Measurements from ENCODE around the gene LBHD1. TPM values are rescaled to one million over a fixed set of nuclear protein-coding genes. Genes with fewer than 3 reads are reported as not detected.
A peak's percentile ranks its signal among the peaks of the same experiment; 100 is the strongest.

The LBHD1 gene
- total RNA-seq, 1 donor: 7.6 TPM

DNA sequence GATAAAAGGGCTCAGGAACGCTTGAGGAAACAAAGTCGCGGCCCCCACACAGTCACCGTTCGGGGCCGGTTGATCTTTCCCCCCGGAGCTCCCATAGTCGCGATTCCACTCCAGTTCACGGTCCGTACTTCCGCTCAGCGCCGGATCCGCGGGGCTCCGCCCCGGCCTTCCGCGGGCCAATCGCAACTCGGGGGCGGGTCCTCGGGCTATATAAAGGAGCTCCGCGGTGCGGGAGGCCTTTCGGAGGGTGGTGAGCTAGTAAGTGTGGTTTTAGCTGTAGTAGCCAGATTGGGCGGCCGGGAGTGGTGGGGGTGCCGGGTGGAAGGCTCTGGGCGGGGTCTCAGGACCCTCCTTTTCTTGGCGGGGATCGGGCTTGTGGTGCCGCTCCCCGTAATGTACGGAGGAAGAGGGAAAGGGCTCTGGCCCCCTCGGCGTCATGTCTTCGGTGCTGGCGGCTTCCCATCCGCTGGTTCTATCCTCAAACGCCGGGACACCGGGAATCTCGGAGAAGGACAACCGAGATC is 6.9 kb downstream of the LBHD1 start, which contains the start of the genes C11orf98 and CSKMT:
Gene C11orf98, minus strand, starts transcription at position 136 of the 524 bp plus-strand sequence. Its CDS starts 41 bp downstream, at position 95.
Gene CSKMT, plus strand, starts transcription at position 238 of the 524 bp plus-strand sequence. CDS start 568 bp downstream, outside the sequence.
- H3K4me1 ChIP-seq (ENCODE audit: insufficient read depth, low read length): peaks cover 21% of the 10 kb centered on the region
- H4K20me1 ChIP-seq (ENCODE audit: insufficient read depth, low read length): peaks cover 14% of the 10 kb centered on the region
- H3K79me2 ChIP-seq (ENCODE audit: insufficient read depth, low read length): peaks cover 39% of the 10 kb centered on the region
- peak within 1 kb of the TSS; percentile 97 for H3K4me3 ChIP-seq (ENCODE audit: insufficient read depth, low read length)
- peak; percentile 98 for DNase-seq (ENCODE audit: insufficient read length, low spot score, missing footprints)
- peak within 1 kb of the TSS; percentile 91 for H3K4me2 ChIP-seq (ENCODE audit: insufficient read depth, low read length)
- TF ChIP-seq, protein P1, sequence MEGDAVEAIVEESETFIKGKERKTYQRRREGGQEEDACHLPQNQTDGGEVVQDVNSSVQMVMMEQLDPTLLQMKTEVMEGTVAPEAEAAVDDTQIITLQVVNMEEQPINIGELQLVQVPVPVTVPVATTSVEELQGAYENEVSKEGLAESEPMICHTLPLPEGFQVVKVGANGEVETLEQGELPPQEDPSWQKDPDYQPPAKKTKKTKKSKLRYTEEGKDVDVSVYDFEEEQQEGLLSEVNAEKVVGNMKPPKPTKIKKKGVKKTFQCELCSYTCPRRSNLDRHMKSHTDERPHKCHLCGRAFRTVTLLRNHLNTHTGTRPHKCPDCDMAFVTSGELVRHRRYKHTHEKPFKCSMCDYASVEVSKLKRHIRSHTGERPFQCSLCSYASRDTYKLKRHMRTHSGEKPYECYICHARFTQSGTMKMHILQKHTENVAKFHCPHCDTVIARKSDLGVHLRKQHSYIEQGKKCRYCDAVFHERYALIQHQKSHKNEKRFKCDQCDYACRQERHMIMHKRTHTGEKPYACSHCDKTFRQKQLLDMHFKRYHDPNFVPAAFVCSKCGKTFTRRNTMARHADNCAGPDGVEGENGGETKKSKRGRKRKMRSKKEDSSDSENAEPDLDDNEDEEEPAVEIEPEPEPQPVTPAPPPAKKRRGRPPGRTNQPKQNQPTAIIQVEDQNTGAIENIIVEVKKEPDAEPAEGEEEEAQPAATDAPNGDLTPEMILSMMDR (IDR thresholded peaks at IDR 0.05; ENCODE audit: extremely low read depth, low read depth, low read length): no peak
- H3K27me3 ChIP-seq (ENCODE audit: insufficient read depth, low read length): no peaks in the 10 kb centered on the region
- no peaks in the 10 kb centered on the region for H3K9me3 ChIP-seq (ENCODE audit: low read depth, low read length)
- peaks cover 29% of the 10 kb centered on the region for H3K36me3 ChIP-seq (ENCODE audit: insufficient read depth, low read length)
- peak within 1 kb of the TSS; percentile 90 for H2AFZ ChIP-seq (ENCODE audit: low read length)
- H3K27ac ChIP-seq (ENCODE audit: low read depth, low read length): peak within 1 kb of the TSS; percentile 82

DNA sequence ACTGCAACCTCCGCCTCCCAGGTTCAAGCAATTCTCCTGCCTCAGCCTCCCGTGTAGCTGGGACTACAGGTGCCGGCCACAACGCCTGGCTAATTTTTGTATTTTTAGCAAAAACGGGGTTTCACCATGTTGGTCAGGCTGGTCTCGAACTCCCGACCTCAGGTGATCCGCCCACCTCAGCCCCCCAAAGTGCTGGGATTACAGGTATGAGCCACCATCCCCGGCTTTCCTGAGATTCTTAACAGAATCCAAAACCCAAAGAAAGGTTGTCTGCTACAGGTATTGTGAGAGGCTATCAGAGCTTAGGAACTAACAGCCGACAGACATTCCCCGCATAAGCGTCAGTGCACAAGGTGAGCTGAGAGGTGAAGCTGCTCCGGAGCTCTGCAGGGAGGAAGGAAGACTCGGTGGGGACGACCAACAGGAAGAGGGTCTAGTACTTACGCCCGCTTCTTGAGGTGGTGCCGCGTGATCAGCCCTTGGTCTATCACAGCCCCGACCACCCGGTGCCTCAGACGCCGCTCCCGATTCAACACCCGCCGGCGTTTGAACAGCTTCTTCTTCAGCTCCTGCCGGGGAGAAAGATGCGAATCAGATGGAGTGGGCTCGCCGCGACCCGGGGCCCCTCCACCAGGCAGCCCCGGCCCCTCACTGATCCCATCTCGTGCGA is 7.5 kb downstream of the LBHD1 start:
- peaks cover 24% of the 10 kb centered on the region for H3K36me3 ChIP-seq (ENCODE audit: insufficient read depth, low read length)
- H4K20me1 ChIP-seq (ENCODE audit: insufficient read depth, low read length): peaks cover 10% of the 10 kb centered on the region
- H3K4me1 ChIP-seq (ENCODE audit: insufficient read depth, low read length): peaks cover 18% of the 10 kb centered on the region
- TF ChIP-seq, protein P1 (IDR thresholded peaks at IDR 0.05; ENCODE audit: extremely low read depth, low read depth, low read length): no peak
- H3K27me3 ChIP-seq (ENCODE audit: insufficient read depth, low read length): no peaks in the 10 kb centered on the region
- H3K4me3 ChIP-seq (ENCODE audit: insufficient read depth, low read length): peak overlapping the region; percentile 97
- H3K27ac ChIP-seq (ENCODE audit: low read depth, low read length): peak overlapping the region; percentile 82
- no peaks in the 10 kb centered on the region for H3K9me3 ChIP-seq (ENCODE audit: low read depth, low read length)
- H2AFZ ChIP-seq (ENCODE audit: low read length): peak overlapping the region; percentile 90
- H3K79me2 ChIP-seq (ENCODE audit: insufficient read depth, low read length): peaks cover 35% of the 10 kb centered on the region
- peak overlapping the region; percentile 91 for H3K4me2 ChIP-seq (ENCODE audit: insufficient read depth, low read length)
- peak; percentile 91 for DNase-seq (ENCODE audit: insufficient read length, low spot score, missing footprints)

DNA sequence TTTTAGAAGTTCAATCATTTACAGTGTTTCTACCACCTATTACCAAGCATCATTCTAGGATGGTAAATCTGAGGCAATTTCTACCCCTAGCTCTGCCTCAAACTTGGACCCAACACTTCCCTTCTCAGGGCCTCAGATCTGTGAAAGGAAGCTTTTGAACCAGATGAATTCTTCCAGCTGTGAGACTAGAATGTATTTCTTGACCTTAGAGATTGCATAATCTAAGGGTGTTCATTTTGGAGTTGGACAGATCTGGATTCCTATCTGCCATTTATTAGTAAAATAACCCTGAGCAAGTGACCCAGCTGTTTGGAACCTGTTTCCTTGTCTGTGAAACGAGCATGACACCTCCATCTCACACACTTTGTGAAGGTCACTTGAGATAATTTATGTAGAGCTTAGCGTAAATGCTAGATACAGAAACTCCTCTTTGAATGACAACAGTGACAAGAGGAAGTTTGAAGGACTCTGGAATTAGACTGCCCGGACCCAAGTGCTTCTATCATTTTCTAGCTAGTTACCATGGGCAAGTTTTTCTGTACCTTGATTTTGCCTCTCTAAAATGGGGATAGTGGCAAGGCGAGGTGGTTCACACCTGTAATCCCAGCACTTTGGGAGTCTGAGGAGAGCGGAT is 15.2 kb downstream of the LBHD1 start:
- no peak overlapping the region for H2AFZ ChIP-seq (ENCODE audit: low read length)
- H4K20me1 ChIP-seq (ENCODE audit: insufficient read depth, low read length): no peaks in the 10 kb centered on the region
- H3K9me3 ChIP-seq (ENCODE audit: low read depth, low read length): no peaks in the 10 kb centered on the region
- H3K79me2 ChIP-seq (ENCODE audit: insufficient read depth, low read length): peaks cover 12% of the 10 kb centered on the region
- peak; percentile 23 for DNase-seq (ENCODE audit: insufficient read length, low spot score, missing footprints)
- H3K27ac ChIP-seq (ENCODE audit: low read depth, low read length): no peak overlapping the region
- H3K27me3 ChIP-seq (ENCODE audit: insufficient read depth, low read length): no peaks in the 10 kb centered on the region
- peaks cover 8% of the 10 kb centered on the region for H3K4me1 ChIP-seq (ENCODE audit: insufficient read depth, low read length)
- TF ChIP-seq, protein P1 (IDR thresholded peaks at IDR 0.05; ENCODE audit: extremely low read depth, low read depth, low read length): no peak
- H3K36me3 ChIP-seq (ENCODE audit: insufficient read depth, low read length): no peaks in the 10 kb centered on the region
- no peak overlapping the region for H3K4me3 ChIP-seq (ENCODE audit: insufficient read depth, low read length)
- no peak overlapping the region for H3K4me2 ChIP-seq (ENCODE audit: insufficient read depth, low read length)

DNA sequence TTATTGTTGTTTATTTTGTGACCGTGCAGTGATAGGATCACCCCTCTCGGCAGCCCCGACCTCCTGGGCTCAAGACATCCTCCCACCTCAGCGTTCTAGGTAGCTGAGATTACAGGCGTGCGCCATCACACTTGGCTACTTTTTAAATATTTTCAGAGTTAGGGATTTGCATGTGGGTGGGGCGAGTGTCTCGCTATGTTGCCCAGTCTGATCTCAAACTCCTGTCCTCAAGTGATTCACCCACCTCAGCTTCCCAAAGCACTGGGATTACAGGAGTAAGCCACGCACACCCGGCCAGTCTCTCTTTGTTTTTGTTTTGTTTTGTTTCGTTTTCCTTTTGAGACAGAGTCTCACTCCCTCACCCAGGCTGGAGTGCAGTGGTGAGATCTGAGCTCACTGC is 17.8 kb downstream of the LBHD1 start:
- no peak overlapping the region for H3K4me3 ChIP-seq (ENCODE audit: insufficient read depth, low read length)
- no peak overlapping the region for H3K27ac ChIP-seq (ENCODE audit: low read depth, low read length)
- peaks cover 13% of the 10 kb centered on the region for H3K4me1 ChIP-seq (ENCODE audit: insufficient read depth, low read length)
- peaks cover 32% of the 10 kb centered on the region for H3K79me2 ChIP-seq (ENCODE audit: insufficient read depth, low read length)
- peak overlapping the region; percentile 27 for H2AFZ ChIP-seq (ENCODE audit: low read length)
- H4K20me1 ChIP-seq (ENCODE audit: insufficient read depth, low read length): no peaks in the 10 kb centered on the region
- DNase-seq (ENCODE audit: insufficient read length, low spot score, missing footprints): no peak
- H3K27me3 ChIP-seq (ENCODE audit: insufficient read depth, low read length): no peaks in the 10 kb centered on the region
- no peak overlapping the region for H3K4me2 ChIP-seq (ENCODE audit: insufficient read depth, low read length)
- TF ChIP-seq, protein P1 (IDR thresholded peaks at IDR 0.05; ENCODE audit: extremely low read depth, low read depth, low read length): no peak
- H3K36me3 ChIP-seq (ENCODE audit: insufficient read depth, low read length): peaks cover 6% of the 10 kb centered on the region
- no peaks in the 10 kb centered on the region for H3K9me3 ChIP-seq (ENCODE audit: low read depth, low read length)

All from osteoblast (primary cell).